Bronchial epithelial cell (primary cell): Measurements from ENCODE around the gene MYH13. TPM values are rescaled to one million over a fixed set of nuclear protein-coding genes. Genes with fewer than 3 reads are reported as not detected.

Experiments
- DNase-seq: peaks from one replicate; pipeline ENCODE4 v3.0.0-alpha.2; 2010; ENCODE audit warnings: low read depth
- FAIRE-seq: peaks from 2 replicates; lab custom pipeline; 2011; peaks lifted over from hg19 to GRCh38; lab: Jason Lieb, UNC
- H3K27me3 ChIP-seq: 2 replicates; pipeline ENCODE4 v1.5.1; 2011; ENCODE audit warnings: low read length; ENCODE audit not compliant: control insufficient read depth, insufficient read depth
- H3K36me3 ChIP-seq: 2 replicates; pipeline ENCODE4 v1.5.1; 2011; ENCODE audit warnings: low read length; ENCODE audit not compliant: control insufficient read depth, insufficient read depth
- H3K4me3 ChIP-seq: 2 replicates; pipeline ENCODE4 v1.5.1; 2011; ENCODE audit warnings: mild to moderate bottlenecking, low read depth, low read length, control low read depth
- CTCF ChIP-seq: IDR thresholded peaks from 2 replicates; pipeline ENCODE4 v1.5.1; 2011; ENCODE audit warnings: mild to moderate bottlenecking, moderate library complexity, low read length, control low read depth, inconsistent platforms; ENCODE audit not compliant: insufficient read depth, severe bottlenecking
- total RNA-seq: library from RNA; depleted of rRNA; stranded (reverse); fragments of >200 nt; gene quantifications from 2 replicates; pipeline ENCODE4 v1.2.1, GENCODE V29; 2014

The MYH13 gene
- total RNA-seq, 1 donor from 2014 or later: not detected

DNA sequence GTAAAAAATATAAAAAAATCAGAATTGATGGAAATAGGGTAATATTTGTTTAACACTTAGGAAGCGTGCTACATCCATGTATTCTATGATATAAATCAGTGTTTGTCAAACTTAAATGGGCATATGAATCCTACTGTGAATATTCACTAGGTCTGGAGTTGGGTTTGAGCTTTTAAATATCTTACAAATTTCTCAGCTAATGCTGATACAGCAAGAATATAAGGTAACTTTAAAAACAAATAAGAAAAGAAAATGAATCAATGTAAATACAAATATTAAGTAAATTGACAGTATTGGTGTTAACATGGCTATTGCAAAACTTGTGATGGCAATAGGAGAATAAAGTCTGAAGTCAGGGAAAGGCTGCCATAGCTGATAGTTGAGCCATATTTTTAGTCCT is 3.6 kb downstream of the MYH13 start:
- DNase-seq: no peak
- FAIRE-seq: no peak
- Histone ChIP-seq H3K4me3 (no peak overlapping the region), H3K27me3 (no peaks in the 10 kb centered on the region), H3K36me3 (no peaks in the 10 kb centered on the region)
- TF ChIP-seq CTCF: no peak

DNA sequence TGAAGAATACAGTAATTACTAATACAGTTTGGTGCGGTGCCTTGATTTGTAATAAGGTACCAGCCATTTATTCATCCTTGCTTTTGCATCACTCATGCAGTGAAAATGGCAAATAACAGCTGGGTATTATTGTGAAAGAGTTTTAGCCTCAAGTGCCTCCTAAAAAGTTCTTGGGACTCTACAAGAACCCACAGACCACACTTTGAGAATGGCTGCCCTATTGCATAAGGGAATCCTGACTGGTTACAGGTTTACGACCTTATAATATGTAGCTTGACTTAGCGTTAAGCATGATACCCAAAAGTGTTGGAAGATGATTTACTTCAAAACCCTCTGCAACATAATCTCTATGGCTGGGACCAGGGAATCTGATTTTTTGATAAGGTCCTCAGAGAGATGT is 4.2 kb downstream of the MYH13 start:
- Histone ChIP-seq H3K36me3 (no peaks in the 10 kb centered on the region), H3K27me3 (no peaks in the 10 kb centered on the region), H3K4me3 (no peak overlapping the region)
- FAIRE-seq: no peak
- TF ChIP-seq CTCF: no peak
- DNase-seq: no peak

GRCh38 chr17:10360578-10360977 is 12.2 kb downstream of the MYH13 start:
- H3K36me3 ChIP-seq: no peaks in the 10 kb centered on the region
- FAIRE-seq (no peak), DNase-seq (no peak)
- no peak overlapping the region for H3K4me3 ChIP-seq
- TF ChIP-seq CTCF: no peak
- H3K27me3 ChIP-seq: no peaks in the 10 kb centered on the region

- no peak for TF ChIP-seq CTCF
- Histone ChIP-seq H3K4me3 (no peak overlapping the region), H3K27me3 (no peaks in the 10 kb centered on the region), H3K36me3 (no peaks in the 10 kb centered on the region)
- DNase-seq (no peak), FAIRE-seq (no peak)
Observed at GRCh38 chr17:10357768-10358167, 15.0 kb downstream of the MYH13 start.

DNA sequence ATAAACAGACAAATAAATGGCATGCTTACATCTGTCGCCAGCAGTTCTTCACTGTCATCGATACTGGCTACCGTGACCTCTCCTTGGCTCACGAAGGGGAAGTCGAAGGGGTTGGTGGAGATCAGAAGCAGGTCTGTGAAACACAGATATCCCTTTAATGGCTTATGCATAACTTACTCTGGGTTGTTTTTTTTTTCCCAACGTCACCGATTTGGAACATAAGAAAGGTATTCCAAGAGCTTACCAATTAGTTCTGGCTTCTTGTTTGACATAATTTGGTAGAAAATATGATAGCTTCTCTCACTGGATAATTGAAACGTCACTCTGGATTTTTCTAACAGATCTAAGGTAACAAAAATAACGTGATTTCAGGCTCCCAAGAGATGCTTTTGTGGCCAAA is 18.2 kb downstream of the MYH13 start:
- Histone ChIP-seq H3K4me3 (no peak overlapping the region), H3K27me3 (no peaks in the 10 kb centered on the region), H3K36me3 (no peaks in the 10 kb centered on the region)
- TF ChIP-seq CTCF: no peak
- DNase-seq (no peak), FAIRE-seq (no peak)

DNA sequence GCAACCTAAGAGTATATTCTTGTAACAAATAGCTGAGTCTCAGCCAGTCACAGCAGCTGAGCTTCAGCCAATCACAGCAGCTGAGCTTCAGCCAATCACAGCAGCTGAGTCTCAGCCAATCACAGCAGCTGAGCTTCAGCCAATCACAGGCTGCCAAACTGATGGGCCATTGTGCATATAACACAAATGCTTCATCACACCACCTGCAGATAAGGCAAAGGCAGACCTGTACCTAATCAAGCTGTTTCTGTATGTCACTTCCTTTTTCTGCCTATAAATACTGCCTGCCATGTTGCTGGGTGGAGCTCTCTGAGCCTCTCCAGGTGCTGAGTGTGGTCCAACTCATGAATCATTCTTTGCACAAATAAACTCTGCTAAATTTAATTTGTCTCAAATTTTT is 19.9 kb downstream of the MYH13 start:
- Histone ChIP-seq H3K36me3 (no peaks in the 10 kb centered on the region), H3K27me3 (no peaks in the 10 kb centered on the region), H3K4me3 (no peak overlapping the region)
- no peak for TF ChIP-seq CTCF
- no peak for DNase-seq
- no peak for FAIRE-seq
